ENCODE measurements around the gene SLC6A17. TPM values are rescaled to one million over a fixed set of nuclear protein-coding genes. Genes with fewer than 3 reads are reported as not detected.

Gene SLC6A17
- total RNA-seq, 2 experiments from 2014 or later = not detected

DNA sequence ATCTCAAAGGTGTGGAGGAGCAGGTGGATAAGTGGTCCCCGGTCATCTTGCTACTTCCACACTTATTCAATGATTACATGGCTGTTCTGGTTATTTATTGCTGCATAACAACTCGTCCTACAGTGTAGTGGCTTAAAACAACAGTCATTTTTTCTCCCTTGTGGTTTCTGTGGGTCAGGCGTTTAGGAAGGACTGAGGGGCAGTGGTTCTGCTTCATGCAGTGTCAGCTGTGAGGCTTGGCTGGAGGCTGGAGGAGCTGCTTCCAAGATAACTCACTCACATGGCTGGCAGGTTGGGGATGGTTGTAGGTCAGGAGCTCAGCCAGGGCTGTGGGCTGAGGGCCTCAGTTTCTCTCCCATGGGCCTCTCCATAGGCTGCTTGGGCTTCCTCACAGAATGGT is 5.9 kb upstream of the SLC6A17 start:
- ATAC-seq (ENCODE audit: poor library complexity) = no peak
- Histone ChIP-seq H3K9me3 (ENCODE audit: control insufficient read depth in 1 of 2, insufficient read depth in 1 of 2, low read length in 2 of 2) (no peaks in the 10 kb centered on the region), H3K36me3 (ENCODE audit: insufficient read depth, low read length) (no peaks in the 10 kb centered on the region), H3K27me3 (ENCODE audit: control insufficient read depth in 1 of 2, insufficient read depth in 2 of 2, low read length in 2 of 2) (peaks cover 33 to 39% of the 10 kb centered on the region in 2 experiments), H3K4me3 (ENCODE audit: low read length) (no peak overlapping the region), H3K4me1 (ENCODE audit: insufficient read depth, low read length) (no peaks in the 10 kb centered on the region), H3K27ac (ENCODE audit: low read depth in 1 of 2, low read length in 2 of 2) (no peak overlapping the region)
- intact Hi-C loops (cut with DNase I, micrococcal nuclease) = no loop called here
- H3K4me1 Mint-ChIP-seq (ENCODE audit: low read depth) = no peaks in the 10 kb centered on the region
- no peak for DNase-seq
- ChIA-PET POLR2A (no interaction called here), CTCF (no interaction called here)
- no peaks in the 10 kb centered on the region for H3K9me3 Mint-ChIP-seq
- H3K36me3 Mint-ChIP-seq (ENCODE audit: low read depth) = no peaks in the 10 kb centered on the region
- H3K4me3 Mint-ChIP-seq = no peak overlapping the region
- no peak overlapping the region for H3K27ac Mint-ChIP-seq
- TF ChIP-seq, protein P1, sequence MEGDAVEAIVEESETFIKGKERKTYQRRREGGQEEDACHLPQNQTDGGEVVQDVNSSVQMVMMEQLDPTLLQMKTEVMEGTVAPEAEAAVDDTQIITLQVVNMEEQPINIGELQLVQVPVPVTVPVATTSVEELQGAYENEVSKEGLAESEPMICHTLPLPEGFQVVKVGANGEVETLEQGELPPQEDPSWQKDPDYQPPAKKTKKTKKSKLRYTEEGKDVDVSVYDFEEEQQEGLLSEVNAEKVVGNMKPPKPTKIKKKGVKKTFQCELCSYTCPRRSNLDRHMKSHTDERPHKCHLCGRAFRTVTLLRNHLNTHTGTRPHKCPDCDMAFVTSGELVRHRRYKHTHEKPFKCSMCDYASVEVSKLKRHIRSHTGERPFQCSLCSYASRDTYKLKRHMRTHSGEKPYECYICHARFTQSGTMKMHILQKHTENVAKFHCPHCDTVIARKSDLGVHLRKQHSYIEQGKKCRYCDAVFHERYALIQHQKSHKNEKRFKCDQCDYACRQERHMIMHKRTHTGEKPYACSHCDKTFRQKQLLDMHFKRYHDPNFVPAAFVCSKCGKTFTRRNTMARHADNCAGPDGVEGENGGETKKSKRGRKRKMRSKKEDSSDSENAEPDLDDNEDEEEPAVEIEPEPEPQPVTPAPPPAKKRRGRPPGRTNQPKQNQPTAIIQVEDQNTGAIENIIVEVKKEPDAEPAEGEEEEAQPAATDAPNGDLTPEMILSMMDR (IDR thresholded peaks at IDR 0.05) = no peak
- H3K27me3 Mint-ChIP-seq = peaks cover 9% of the 10 kb centered on the region

DNA sequence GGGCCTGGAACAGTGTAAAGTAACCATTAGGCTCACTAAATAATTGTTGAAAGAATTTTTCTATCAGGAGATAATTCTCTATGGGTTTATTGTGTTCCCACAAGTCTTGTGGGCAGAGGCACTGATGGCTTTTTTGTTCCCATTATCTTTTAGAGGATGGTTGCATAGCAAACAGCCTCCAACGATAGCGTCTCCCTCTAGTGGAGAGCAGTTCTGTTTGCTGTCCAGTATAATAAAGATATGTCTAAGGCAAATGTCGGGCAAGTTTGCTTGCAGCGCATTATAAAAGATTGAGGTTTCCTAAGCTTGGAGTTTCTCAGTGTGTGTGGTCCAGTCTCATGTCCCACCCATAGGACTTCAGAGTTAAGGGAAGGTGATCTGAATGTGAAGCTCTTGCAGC is 1.3 kb upstream of the SLC6A17 start:
- peaks cover 0 to 9% of the 10 kb centered on the region in 2 experiments for H3K9me3 ChIP-seq (ENCODE audit: control insufficient read depth in 1 of 2, insufficient read depth in 1 of 2, low read length in 2 of 2)
- no peak overlapping the region for H3K27ac ChIP-seq (ENCODE audit: low read depth in 1 of 2, low read length in 2 of 2)
- Mint-ChIP-seq H3K36me3 (ENCODE audit: low read depth) (no peaks in the 10 kb centered on the region), H3K4me3 (no peak overlapping the region), H3K27ac (no peak overlapping the region), H3K9me3 (no peaks in the 10 kb centered on the region), H3K27me3 (peaks cover 26% of the 10 kb centered on the region), H3K4me1 (ENCODE audit: low read depth) (no peaks in the 10 kb centered on the region)
- intact Hi-C loops (cut with DNase I, micrococcal nuclease) = no loop called here
- no peak overlapping the region for H3K4me3 ChIP-seq (ENCODE audit: low read length)
- TF ChIP-seq, protein P1 (IDR thresholded peaks at IDR 0.05) = no peak
- ChIA-PET POLR2A (no interaction called here), CTCF (no interaction called here)
- no peak for ATAC-seq (ENCODE audit: poor library complexity)
- DNase-seq = no peak
- H3K36me3 ChIP-seq (ENCODE audit: insufficient read depth, low read length) = no peaks in the 10 kb centered on the region
- peaks cover 52 to 73% of the 10 kb centered on the region in 2 experiments for H3K27me3 ChIP-seq (ENCODE audit: control insufficient read depth in 1 of 2, insufficient read depth in 2 of 2, low read length in 2 of 2)
- peaks cover 2% of the 10 kb centered on the region for H3K4me1 ChIP-seq (ENCODE audit: insufficient read depth, low read length)

DNA sequence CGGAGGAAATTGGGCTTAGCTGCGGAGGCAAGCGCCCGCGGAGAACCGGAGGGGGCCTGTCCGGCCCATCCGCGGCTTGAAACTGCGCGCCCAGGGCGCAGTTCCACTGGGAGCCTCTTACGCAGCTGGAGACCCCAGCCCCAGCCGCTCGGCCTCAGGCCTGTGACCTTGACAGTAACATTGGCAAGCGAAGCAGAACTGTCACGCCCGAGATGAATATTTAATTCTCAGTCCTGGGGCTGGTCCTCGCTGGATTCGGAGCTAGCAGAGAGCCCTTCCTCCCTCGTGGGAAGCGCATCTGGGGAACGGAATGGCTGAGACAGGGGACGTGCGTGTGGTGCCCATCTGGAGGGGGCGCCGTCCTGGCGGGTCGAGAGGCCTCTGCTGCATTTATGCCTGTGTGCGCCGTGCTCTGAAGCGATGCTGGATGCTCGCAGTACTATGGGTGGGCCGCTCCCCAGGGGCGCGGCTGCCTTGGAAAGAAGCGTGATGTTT is 928 bp downstream of the SLC6A17 start:
- ATAC-seq (ENCODE audit: poor library complexity) (no peak), DNase-seq (no peak)
- Mint-ChIP-seq H3K4me1 (ENCODE audit: low read depth) (no peaks in the 10 kb centered on the region), H3K36me3 (ENCODE audit: low read depth) (no peaks in the 10 kb centered on the region), H3K9me3 (no peaks in the 10 kb centered on the region), H3K4me3 (no peak overlapping the region), H3K27ac (no peak overlapping the region), H3K27me3 (peaks cover 49% of the 10 kb centered on the region)
- Histone ChIP-seq H3K9me3 (ENCODE audit: control insufficient read depth in 1 of 2, insufficient read depth in 1 of 2, low read length in 2 of 2) (peaks cover 0 to 13% of the 10 kb centered on the region in 2 experiments), H3K27ac (ENCODE audit: low read depth in 1 of 2, low read length in 2 of 2) (no peak overlapping the region), H3K4me1 (ENCODE audit: insufficient read depth, low read length) (peaks cover 2% of the 10 kb centered on the region), H3K27me3 (ENCODE audit: control insufficient read depth in 1 of 2, insufficient read depth in 2 of 2, low read length in 2 of 2) (peaks cover 51 to 84% of the 10 kb centered on the region in 2 experiments), H3K36me3 (ENCODE audit: insufficient read depth, low read length) (no peaks in the 10 kb centered on the region), H3K4me3 (ENCODE audit: low read length) (no peak overlapping the region)
- intact Hi-C loops (cut with DNase I, micrococcal nuclease) = loop anchor here in 1 of 2 experiments (10.0 kb wide), 1 partner anchor 594 kb away; no protein-coding TSS in a partner anchor
- TF ChIP-seq, protein P1 (IDR thresholded peaks at IDR 0.05) = no peak
- ChIA-PET POLR2A (no interaction called here), CTCF (no interaction called here)
